Heart left ventricle (tissue), 16 donors: ENCODE data around the gene PPIF. TPM values are rescaled to one million over a fixed set of nuclear protein-coding genes. Genes with fewer than 3 reads are reported as not detected.
A peak's percentile ranks its signal among the peaks of the same experiment; 100 is the strongest.

Experiments
- ATAC-seq, 4 donors: fragments of 200-7000 bp; cut with Tn5 transposase; one replicate each; pipeline ENCODE4 v1.9.1; 2020 to 2022; ENCODE audit warnings: moderate library complexity in 4 of 4, mild to moderate bottlenecking in 3 of 4, moderate number of reproducible peaks in 1 of 4
- DNase-seq, 5 donors: peaks; one replicate each; pipeline ENCODE4 v3.0.0-alpha.2; 2020
- H3K27ac ChIP-seq, 12 donors: fragments of 200-600 bp; sonication (generic) in 4 of 12; one replicate each; pipeline versions ENCODE4 v1.5.0 to v1.8.0; 2016 to 2022; ENCODE audit warnings: mild to moderate bottlenecking in 2 of 12
- H3K27me3 ChIP-seq, 9 donors: fragments of 200-600 bp; sonication (generic) in 2 of 9; one replicate each; pipeline versions ENCODE4 v1.5.1 to v1.8.0; 2016 to 2022; ENCODE audit warnings: mild to moderate bottlenecking in 3 of 9
- H3K36me3 ChIP-seq, 9 donors: fragments of 200-600 bp; sonication (generic) in 2 of 9; one replicate each; pipeline versions ENCODE4 v1.5.0 to v1.8.0; 2018 to 2022; ENCODE audit warnings: mild to moderate bottlenecking in 2 of 9
- H3K4me1 ChIP-seq, 12 donors: fragments of 200-600 bp; sonication (generic) in 4 of 12; one replicate each; pipeline versions ENCODE4 v1.5.0 to v1.8.0; 2016 to 2022; ENCODE audit warnings: mild to moderate bottlenecking in 3 of 12
- H3K4me3 ChIP-seq, 12 donors: fragments of 200-600 bp; sonication (generic) in 4 of 12; one replicate each; pipeline versions ENCODE4 v1.5.0 to v1.8.0; 2017 to 2022; ENCODE audit warnings: mild to moderate bottlenecking in 9 of 12, moderate library complexity in 4 of 12
- H3K9me3 ChIP-seq, 12 donors: fragments of 200-600 bp; sonication (generic) in 4 of 12; one replicate each; pipeline versions ENCODE4 v1.5.0 to v1.8.0; 2016 to 2022; ENCODE audit warnings: mild to moderate bottlenecking in 1 of 12
- CTCF ChIP-seq, 12 donors: fragments of 200-600 bp; sonication (generic) in 4 of 12; IDR thresholded peaks; one replicate each; pipeline versions ENCODE4 v1.5.0 to v1.8.0; 2018 to 2022; ENCODE audit warnings: antibody characterized with exemption in 12 of 12, mild to moderate bottlenecking in 5 of 12
- POLR2A ChIP-seq, 2 donors: fragments of 450-650 bp; IDR thresholded peaks; one replicate each; pipeline ENCODE4 v1.6.1; 2017; ENCODE audit warnings: antibody characterized with exemption in 2 of 2, mild to moderate bottlenecking in 2 of 2, moderate library complexity in 2 of 2
- WGBS, 4 donors: extraction: QIAGEN DNeasy Blood & Tissue Kit in 2 of 4; methylation state at CpG; one replicate each; pipeline versions ENCODE4 v1.1.5 to v1.1.7; 2013 to 2018; 5-methylcytosine and 5-hydroxymethylcytosine counted together
- intact Hi-C, 10 donors: fragments of 100-400 bp; cut with DNase I; formaldehyde crosslinking; loops; one replicate each; pipeline versions ENCODE4 v1.11.1 to v1.14.2; 2022
- polyA plus RNA-seq, 2 donors: library from polyadenylated mRNA; stranded (reverse); fragments of 200-250 nt; gene quantifications; one replicate each; pipeline ENCODE4 v1.2.3, GENCODE V29; 2013
- total RNA-seq, 9 donors: library from RNA; depleted of rRNA in 2 of 9; stranded (reverse); fragments of >200 nt in 2 of 9; fragmentation: NEBNext Ultra II Directional in 3 of 9; extraction: Animal tissue kit (Norgen Biotek cat#: 25700) in 3 of 9; gene quantifications; one replicate each; pipeline versions ENCODE4 v1.1.0 to v1.2.4, GENCODE V29; 2016 to 2023
- donor health status: ischemic (EF 13 %, LVEDD 7.1; RV severe dilation, severe dysfunction).
- donor health status: healthy with polysubstance abuse.
- donor health status: DM: no; HTN: yes; CAD: no.
- donor health status: DM: no; HTN: no; CAD: no.
- donor health status: ischemic (EF 25% LVEDD 6.9; RV normal size, moderate dysfunction).
- donor health status: ischemic (EF 25% LVEDD 5.7; RV mildly dilated, moderate dysfunction).
- donor health status: healthy.
- donor health status: DM: yes; HTN: yes; CAD: no.
- donor health status: ischemic (EF 35%, LVEDD 5.7; RV mildly dilated, moderate dysfunction).
- donor health status: nonischemic (EF 11% LVEDD 7.7; RV severe dilation, severe dysfunction).
- donor health status: DM: yes; HTN: yes; CAD: no.
- donor health status: PGD.
- donor health status: ischemic (EF 29% LVEDD 5.4; RV normal size, mild dysfunction).
- donor health status: nonischemic (EF 23%, LVEDD 6.1; RV moderate dilation, normal function).

PPIF gene
- total and polyA plus RNA-seq, 11 donors = 82.8 to 193 (median 128) TPM

GRCh38 chr10:79379512-79380124 lies 32.3 kb downstream of the PPIF start:
- Histone ChIP-seq H3K27me3 (no peaks in the 10 kb centered on the region), H3K36me3 (peaks cover 0 to 6% (median 0%) of the 10 kb centered on the region in 9 donors), H3K4me3 (peak overlapping the region in 2 of 12 donors; percentile 3 to 26), H3K27ac (peak overlapping the region in 11 of 12 donors; percentile 13 to 84 (median 66)), H3K9me3 (no peaks in the 10 kb centered on the region), H3K4me1 (peaks cover 13 to 48% (median 45%) of the 10 kb centered on the region in 12 donors)
- peak in 3 of 5 donors; percentile 47 to 71 (median 71) for DNase-seq
- intact Hi-C loops = loop anchor here in 7 of 10 donors (2.0 to 10.0 kb wide), 6 partner anchors 65 to 225 kb away; partner anchors contain the start of gene ZCCHC24 (in 3 of the 7)
- WGBS, 4 donors = 13 to 42% (median 22%) methylated on average over 4 to 9 of the region's 9 CpGs
- peak; percentile 21 to 42 (median 31) for ATAC-seq
- TF ChIP-seq POLR2A (IDR thresholded peaks at IDR 0.05) = no peak
- TF ChIP-seq CTCF (IDR thresholded peaks at IDR 0.05) = no peak

GRCh38 chr10:79380125-79380945 lies 33.1 kb downstream of the PPIF start:
- no peak for TF ChIP-seq CTCF (IDR thresholded peaks at IDR 0.05)
- no peak for TF ChIP-seq POLR2A (IDR thresholded peaks at IDR 0.05)
- ATAC-seq (peak in 3 of 4 donors; percentile 47 to 57 (median 54)), DNase-seq (peak in 4 of 5 donors; percentile 42 to 75 (median 62))
- Histone ChIP-seq H3K27ac (peak overlapping the region; percentile 3 to 84 (median 65)), H3K4me1 (peaks cover 11 to 43% (median 40%) of the 10 kb centered on the region in 12 donors), H3K9me3 (no peaks in the 10 kb centered on the region), H3K27me3 (no peaks in the 10 kb centered on the region), H3K4me3 (peak overlapping the region in 2 of 12 donors; percentile 3 to 26), H3K36me3 (peaks cover 0 to 12% (median 6%) of the 10 kb centered on the region in 9 donors)
- 51 to 66% (median 54%) methylated on average over 11 to 14 of the region's 14 CpGs for WGBS, 4 donors
- intact Hi-C loops = loop anchor here in 3 of 10 donors (2.0 to 10.0 kb wide), 3 partner anchors 64 to 67 kb away; partner anchors contain the start of gene ZCCHC24 (in 2 of the 3)

- DNase-seq (peak in 3 of 5 donors; percentile 18 to 51 (median 26)), ATAC-seq (peak in 2 of 4 donors; percentile 2 to 6)
- TF ChIP-seq CTCF (IDR thresholded peaks at IDR 0.05) (no peak), POLR2A (IDR thresholded peaks at IDR 0.05) (no peak)
- Histone ChIP-seq H3K27ac (peak overlapping the region in 11 of 12 donors; percentile 3 to 84 (median 66)), H3K4me3 (no peak overlapping the region), H3K4me1 (peaks cover 11 to 43% (median 39%) of the 10 kb centered on the region in 12 donors), H3K36me3 (peaks cover 0 to 20% (median 13%) of the 10 kb centered on the region in 9 donors), H3K9me3 (no peaks in the 10 kb centered on the region), H3K27me3 (no peaks in the 10 kb centered on the region)
- WGBS, 4 donors = 56 to 72% (median 61%) methylated on average over 6 to 9 of the region's 9 CpGs
- intact Hi-C loops = loop anchor here in 3 of 10 donors (2.0 to 10.0 kb wide), 3 partner anchors 64 to 66 kb away; partner anchors contain the start of gene ZCCHC24 (in 2 of the 3)
These were observed 33.9 kb downstream of the PPIF start for GRCh38 chr10:79380946-79381721.
